HG03378 (cell line): ENCODE measurements around the gene SLC35C1.
A peak's percentile ranks its signal among the peaks of the same experiment; 100 is the strongest.

Experiments used
- ATAC-seq: cut with Tn5 transposase; IDR thresholded peaks from one replicate; pipeline ENCODE4 v1.9.1; 2021; ENCODE audit warnings: mild to moderate bottlenecking, moderate library complexity; ENCODE audit not compliant: unreplicated experiment

Gene SLC35C1

GRCh38 chr11:45844822-45845578 is 40.1 kb downstream of the SLC35C1 start:
- ATAC-seq = no peak

- ATAC-seq = no peak
Observed at GRCh38 chr11:45846174-45846675, 41.3 kb downstream of the SLC35C1 start.

- peak; percentile 90 for ATAC-seq
Observed at GRCh38 chr11:45846974-45847910, 42.3 kb downstream of the SLC35C1 start, which contains the start of gene CRY2. TSS of gene CRY2 (plus strand) at chr11:45847475. CDS start at chr11:45847491, 16 bp downstream.

GRCh38 chr11:45847911-45848316 is 43.0 kb downstream of the SLC35C1 start:
- ATAC-seq = peak; percentile 11

GRCh38 chr11:45848654-45849081 is 43.7 kb downstream of the SLC35C1 start:
- no peak for ATAC-seq

GRCh38 chr11:45850446-45850845 is 45.5 kb downstream of the SLC35C1 start:
- no peak for ATAC-seq

- no peak for ATAC-seq
Observed at GRCh38 chr11:45851228-45851627, 46.3 kb downstream of the SLC35C1 start.

- no peak for ATAC-seq
Observed at GRCh38 chr11:45852018-45852711, 47.2 kb downstream of the SLC35C1 start.

- no peak for ATAC-seq
Observed at GRCh38 chr11:45852712-45853101, 47.8 kb downstream of the SLC35C1 start.

- no peak for ATAC-seq
Observed at GRCh38 chr11:45853332-45854219, 48.6 kb downstream of the SLC35C1 start.

GRCh38 chr11:45855308-45855707 is 50.4 kb downstream of the SLC35C1 start:
- ATAC-seq = no peak

GRCh38 chr11:45856044-45856468 is 51.1 kb downstream of the SLC35C1 start:
- ATAC-seq = no peak

- no peak for ATAC-seq
Observed at GRCh38 chr11:45857961-45858474, 53.1 kb downstream of the SLC35C1 start.

- no peak for ATAC-seq
Observed at GRCh38 chr11:45858751-45859398, 53.9 kb downstream of the SLC35C1 start.

- no peak for ATAC-seq
Observed at GRCh38 chr11:45859661-45860140, 54.8 kb downstream of the SLC35C1 start.

GRCh38 chr11:45860348-45860747 is 55.4 kb downstream of the SLC35C1 start:
- ATAC-seq = no peak

GRCh38 chr11:45860764-45861510 is 56.0 kb downstream of the SLC35C1 start:
- no peak for ATAC-seq
